HG02840 (cell line): ENCODE data around the gene DNAJA1.
A peak's percentile ranks its signal among the peaks of the same experiment; 100 is the strongest.
"Not testable (repeated sequence)": the region's sequence is repeated elsewhere in the genome, so short reads cannot be mapped to it uniquely, and the experiment has no call there.

Experiments
- ATAC-seq: cut with Tn5 transposase; IDR thresholded peaks from one replicate; pipeline ENCODE4 v1.9.1; 2021; ENCODE audit warnings: mild to moderate bottlenecking, moderate library complexity, moderate number of reproducible peaks; ENCODE audit not compliant: unreplicated experiment, low FRiP score

The DNAJA1 gene

DNA sequence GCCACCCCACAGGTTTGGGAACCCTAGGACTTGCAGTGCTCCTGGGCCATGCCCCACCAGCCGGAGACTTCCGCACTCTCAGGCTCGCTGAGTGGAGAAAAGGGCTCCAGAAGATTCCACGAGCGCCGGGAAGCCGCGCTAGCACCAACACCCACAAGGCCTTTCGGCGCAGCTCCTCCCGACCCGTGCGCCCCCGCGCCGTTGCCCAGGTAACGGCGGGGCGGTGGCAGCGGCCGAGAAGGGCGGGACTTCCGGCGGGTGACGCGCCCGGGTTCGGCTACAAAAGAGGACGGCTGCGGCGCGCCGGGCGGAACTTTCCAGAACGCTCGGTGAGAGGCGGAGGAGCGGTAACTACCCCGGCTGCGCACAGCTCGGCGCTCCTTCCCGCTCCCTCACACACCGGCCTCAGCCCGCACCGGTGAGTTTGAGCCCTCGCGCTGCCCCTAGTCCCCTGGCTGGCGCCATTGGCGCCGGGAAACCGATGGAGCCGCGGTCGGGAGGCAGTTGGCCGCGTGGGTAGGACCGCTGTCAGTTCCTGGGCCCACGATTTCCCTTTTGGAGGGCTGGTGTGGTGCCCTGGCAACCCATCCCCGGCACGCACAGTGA lies at the start of gene DNAJA1:
DNAJA1 (plus strand) TSS at position 308 of the 606 bp plus-strand sequence. CDS start 1,212 bp downstream, outside the sequence.
- peak; percentile 92 for ATAC-seq

DNA sequence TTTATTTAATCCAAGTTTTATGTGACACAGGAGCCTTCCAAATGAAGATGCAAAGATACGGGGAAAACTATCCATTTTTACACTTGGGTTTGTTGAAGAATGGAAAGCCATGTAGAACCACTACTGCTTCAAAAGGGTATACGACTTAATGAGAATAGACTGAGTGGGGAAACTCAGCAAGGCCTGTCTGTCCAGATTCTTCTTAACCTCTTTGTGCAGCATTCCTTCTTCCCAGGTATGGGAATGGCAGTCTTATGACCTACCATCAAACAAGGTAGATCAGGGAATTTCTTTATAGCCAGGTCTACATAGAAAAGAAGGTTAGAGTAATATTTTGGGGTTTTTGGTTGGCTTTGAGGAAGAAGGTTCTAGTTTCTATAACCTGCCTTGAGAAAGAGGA lies 47.0 kb upstream of the DNAJA1 start:
- ATAC-seq = no peak

DNA sequence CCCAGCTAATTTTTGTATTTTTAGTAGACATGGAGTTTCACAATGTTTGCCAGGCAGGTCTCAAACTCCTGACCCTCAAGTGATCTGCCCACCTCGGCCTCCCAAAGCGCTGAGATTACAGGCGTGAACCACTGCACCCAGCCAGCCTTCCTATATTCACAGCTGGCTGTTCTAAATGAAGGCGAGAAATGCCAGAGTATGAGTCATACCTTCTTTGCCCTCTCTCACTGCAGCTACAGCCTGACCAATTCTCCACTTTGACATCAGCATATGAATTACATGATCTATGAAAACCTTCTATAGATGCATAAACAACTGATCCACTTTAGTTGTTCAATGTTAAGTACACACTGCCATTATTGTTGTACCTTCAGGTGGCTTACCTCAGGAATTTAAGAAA lies 38.1 kb upstream of the DNAJA1 start:
- no peak for ATAC-seq

DNA sequence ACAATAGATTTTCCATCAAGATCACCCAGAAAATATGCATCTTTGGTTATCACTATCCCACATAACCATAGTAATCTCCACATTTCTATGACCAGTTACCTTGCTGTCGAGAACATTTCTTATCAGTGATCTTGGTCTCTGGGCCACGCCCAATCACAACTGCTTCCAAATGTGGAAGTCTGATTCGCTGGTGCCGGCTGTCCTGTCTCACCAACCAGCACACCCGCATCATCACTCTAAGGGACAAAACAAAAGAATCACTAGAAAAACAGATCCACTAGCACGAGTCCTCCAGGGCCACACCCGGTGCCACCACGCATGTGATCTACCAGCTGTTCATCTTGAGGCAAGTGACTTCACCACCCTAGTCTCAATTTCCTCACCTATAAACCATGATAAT lies 35.4 kb upstream of the DNAJA1 start:
- no peak for ATAC-seq

GRCh38 chr9:32991897-32992594 lies 33.0 kb upstream of the DNAJA1 start:
- ATAC-seq = no peak

DNA sequence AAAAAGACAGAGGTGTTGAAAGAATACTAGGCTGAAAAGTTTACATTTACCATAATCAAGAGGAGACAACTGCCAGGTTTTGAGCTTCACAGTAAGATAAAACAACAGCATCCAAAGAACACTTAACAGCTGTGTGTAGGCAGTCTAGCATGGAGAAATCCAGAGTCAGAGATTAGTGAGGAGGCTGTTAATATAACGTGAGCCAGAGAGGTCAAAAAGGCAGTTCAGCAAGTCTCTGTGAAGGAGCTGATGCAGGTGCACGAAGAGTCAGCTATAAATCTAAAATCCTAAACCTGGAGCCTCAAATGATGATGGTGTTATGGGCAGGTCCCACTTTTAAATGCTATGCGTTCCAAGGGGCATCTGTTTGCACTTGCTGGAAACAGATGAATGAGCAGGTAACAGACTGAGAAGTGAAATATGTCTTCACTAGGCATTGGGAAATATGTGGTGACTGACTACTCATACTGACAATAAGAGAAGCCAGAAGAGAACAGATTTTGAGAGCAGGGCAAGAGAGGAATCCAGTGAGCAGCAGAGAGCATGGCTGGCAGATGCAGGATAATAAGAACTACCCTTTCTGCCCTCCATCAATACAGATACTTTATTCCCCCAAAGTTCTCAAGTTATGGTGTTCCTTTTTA lies 32.4 kb upstream of the DNAJA1 start:
- no peak for ATAC-seq

DNA sequence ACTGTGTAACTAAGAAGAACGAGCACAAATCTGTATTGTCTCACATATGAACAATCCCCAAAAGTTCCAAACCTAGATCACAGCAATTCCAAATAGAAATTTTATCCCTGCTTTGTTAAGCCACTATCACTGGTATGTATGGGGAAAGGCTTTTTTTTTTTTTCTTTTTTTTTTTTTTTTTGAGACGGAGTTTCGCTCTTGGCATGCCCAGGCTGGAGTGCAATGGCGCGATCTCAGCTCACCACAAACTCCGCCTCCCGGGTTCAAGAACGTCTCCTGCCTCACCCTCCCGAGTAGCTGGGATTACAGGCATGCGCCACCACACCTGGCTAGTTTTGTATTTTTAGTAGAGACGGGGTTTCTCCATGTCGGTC lies 24.4 kb upstream of the DNAJA1 start:
- ATAC-seq = not testable (repeated sequence)

DNA sequence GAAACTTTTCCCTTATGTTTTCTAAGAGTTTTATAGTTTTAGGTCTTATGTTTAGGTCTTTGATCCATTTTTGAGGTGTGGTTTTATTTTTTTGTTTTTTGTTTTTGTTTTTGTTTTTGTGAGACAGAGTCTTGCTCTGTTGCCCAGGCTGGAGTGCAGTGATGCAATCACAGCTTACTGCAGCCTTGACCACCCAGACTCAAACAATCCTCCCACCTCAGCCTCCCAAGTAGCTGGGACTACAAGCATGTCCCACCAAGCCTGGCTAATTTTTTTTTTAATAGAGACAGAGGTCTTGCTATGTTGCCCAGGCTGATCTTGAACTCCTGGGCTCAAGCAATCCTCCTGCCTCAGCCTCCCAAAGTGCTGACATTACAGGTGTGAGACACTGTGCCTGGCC lies 19.7 kb upstream of the DNAJA1 start:
- not testable (repeated sequence) for ATAC-seq

- no peak for ATAC-seq
Observed at GRCh38 chr9:33007755-33008154, 17.3 kb upstream of the DNAJA1 start.

DNA sequence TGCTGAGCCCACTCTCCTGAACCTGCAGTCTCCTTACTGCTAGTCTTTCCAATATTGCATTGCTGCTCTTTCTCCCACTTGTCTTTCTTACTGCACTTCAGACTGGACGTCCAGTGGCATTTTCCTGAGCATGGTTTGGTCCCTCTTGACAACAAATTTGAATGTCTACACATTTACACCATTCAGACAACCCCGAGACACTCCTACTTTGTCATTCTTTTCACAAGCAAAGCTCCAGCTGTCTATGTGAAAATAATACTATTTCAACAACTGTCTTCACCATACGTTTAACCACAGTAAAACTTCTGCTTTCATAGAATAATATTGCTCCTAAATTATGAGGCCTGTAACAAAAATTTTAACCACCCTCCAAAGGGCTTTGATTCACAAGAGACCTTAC lies 13.2 kb upstream of the DNAJA1 start:
- no peak for ATAC-seq

DNA sequence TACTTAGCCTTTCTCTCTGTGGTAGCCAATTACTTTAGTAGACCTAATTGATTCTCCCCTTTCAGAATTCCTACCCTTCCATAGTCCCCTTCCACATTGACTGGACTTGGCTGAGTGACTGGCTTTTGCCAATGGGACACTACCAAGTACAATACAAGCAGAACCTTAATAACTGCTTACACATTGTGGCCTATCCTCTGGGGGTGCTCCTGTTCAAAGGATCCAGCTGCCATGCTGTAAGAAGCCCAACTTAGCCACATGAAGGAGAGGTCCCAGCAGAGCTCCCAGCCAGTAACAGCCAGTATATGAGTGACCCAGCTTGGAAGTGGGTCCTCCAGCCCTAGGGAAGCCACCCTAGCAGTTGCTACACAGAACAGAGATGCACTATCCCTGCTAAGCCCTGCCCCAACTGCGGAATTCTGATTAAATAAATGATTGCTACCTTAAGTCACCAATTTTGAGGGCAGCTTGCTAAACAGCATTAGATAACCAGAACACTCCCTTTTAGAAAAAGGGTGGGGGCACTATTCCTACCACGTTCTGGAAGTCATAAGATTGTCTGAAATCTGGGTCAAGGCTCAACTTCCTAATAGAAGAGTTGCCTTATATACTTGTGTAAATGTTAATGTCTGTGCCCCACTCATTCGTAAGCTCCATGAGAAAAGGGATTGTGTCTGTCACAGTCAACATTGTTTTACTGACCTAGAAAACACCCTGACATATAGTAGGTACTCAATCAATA lies 12.6 kb upstream of the DNAJA1 start:
- no peak for ATAC-seq

DNA sequence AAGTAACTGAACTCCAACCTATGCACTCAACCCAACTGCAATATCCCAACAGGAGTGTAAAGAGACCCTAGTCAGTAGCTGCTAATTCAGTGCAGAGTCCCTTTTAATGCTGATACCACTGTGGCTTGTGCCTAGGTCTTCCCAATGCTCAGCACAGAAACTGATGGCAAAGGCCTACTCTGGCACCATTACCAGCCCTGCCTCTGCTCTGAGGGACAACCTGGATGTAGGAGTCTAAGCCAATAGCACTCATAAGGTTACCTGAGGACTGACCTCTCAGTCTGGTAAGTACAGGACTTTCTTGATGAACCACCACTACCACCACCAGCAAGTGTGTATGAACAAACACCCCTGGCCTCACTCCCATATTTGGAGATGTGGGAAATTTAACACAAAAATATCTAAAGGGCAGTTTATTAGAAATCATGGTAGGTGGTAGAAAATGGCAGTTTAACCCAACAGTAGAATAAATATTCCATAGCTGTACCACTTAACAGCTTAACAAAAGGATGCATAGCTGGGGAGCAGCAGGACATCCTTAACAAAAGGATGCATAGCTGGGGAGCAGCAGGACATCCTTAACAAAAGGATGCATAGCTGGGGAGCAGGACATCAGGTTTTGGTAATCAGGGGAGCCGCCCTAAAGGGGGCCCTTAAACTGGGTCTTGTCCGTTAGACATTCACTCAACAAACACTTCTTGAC lies 11.0 kb upstream of the DNAJA1 start:
- ATAC-seq = no peak

DNA sequence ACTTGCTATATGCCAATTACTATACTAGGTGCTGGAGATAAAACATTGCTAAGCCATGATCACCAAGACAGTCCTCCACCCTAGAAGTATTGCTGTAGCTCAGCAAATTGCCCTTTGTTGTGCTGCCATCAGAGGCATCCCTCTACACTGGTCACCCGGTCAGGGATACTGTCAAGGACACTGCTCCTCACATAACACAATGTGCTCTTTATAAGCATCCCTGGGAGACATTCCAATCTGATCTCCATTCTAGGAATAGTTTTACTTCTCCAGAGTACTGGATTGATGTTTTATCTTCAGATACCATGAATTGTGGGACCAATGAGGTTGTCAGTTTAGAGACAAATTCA lies 10.4 kb upstream of the DNAJA1 start:
- no peak for ATAC-seq

GRCh38 chr9:33017283-33018041 lies 7.6 kb upstream of the DNAJA1 start:
- no peak for ATAC-seq

DNA sequence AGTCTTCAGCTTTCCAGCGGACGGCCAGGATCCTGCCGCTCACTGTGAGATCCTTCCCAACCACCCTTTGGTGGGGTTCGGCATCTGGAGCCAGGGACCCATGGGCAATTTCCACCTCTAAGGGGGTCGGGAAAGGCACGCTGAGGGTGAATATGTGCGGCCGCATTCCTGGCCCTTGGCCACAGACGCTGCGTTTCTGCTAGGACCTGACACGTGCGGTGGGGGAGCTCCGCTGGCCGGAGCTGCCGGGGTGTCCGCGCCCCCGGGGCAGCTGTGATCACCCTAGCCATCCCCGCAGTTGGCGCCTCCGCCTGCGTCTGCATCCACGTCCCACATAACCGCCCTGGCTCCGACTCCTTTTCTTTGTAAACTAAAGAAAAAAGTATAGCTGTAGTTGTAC lies 5.3 kb upstream of the DNAJA1 start:
- ATAC-seq = no peak

- ATAC-seq = no peak
Observed at GRCh38 chr9:33022303-33022702, 2.8 kb upstream of the DNAJA1 start.

- ATAC-seq = no peak
Observed at GRCh38 chr9:33022755-33023154, 2.3 kb upstream of the DNAJA1 start.

GRCh38 chr9:33023661-33024060 lies 1.4 kb upstream of the DNAJA1 start:
- ATAC-seq = no peak

GRCh38 chr9:33024126-33024965 lies 727 bp upstream of the DNAJA1 start:
- ATAC-seq = no peak
